ENCODE results near the gene BUB1B.

- no peak for TF ChIP-seq CTCF (conservative IDR thresholded peaks at IDR 0.05)
- no peak for TF ChIP-seq ZFX (IDR thresholded peaks at IDR 0.05)
Observed at GRCh38 chr15:40136470-40137302, 24.2 kb upstream of the BUB1B start.

Data from C4-2B (cell line).